SH-SY5Y (cell line): ENCODE data around the gene RRBP1.

Experiments
- GATA2 ChIP-seq: IDR thresholded peaks from 2 replicates; pipeline ENCODE4 v1.6.1; 2011; ENCODE audit warnings: mild to moderate bottlenecking, low read depth, low read length
- GATA3 ChIP-seq: IDR thresholded peaks from 2 replicates; pipeline ENCODE4 v1.6.1; 2011; ENCODE audit warnings: low read depth, mild to moderate bottlenecking, low read length, moderate library complexity

DNA sequence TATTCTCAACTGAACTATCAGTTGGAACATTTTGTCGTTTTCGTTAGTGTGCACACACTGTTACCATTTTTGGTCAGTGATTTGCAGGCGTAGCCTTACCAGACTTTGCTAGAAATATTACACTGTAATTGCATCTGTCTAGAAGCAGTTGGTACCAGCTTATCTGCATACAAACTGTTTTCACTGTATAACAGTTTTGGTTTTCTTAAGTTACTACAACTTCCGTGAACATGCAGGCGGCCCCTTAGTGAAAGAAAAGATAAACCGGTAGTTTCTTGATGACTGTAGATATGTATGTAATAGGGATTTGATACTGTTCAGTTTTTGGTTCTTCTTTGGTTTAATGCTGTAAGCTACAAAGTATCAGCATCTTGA, 110.9 kb downstream of the RRBP1 start:
- no peak for TF ChIP-seq GATA2
- TF ChIP-seq GATA3 = no peak
